ENCODE data around the gene ZNF593. TPM values are rescaled to one million over a fixed set of nuclear protein-coding genes. Genes with fewer than 3 reads are reported as not detected.
A peak's percentile ranks its signal among the peaks of the same experiment; 100 is the strongest.

Gene ZNF593
- total and polyA plus RNA-seq, 9 of the 15 experiments (the other 6 are each of a cell fraction or from before 2014, with no cell fraction given) = 9.8 to 334 (median 48.2) TPM

- no peak for TF ChIP-seq MBD1 (CRISPR knock-in tag; IDR thresholded peaks at IDR 0.05)
- no peak for TF ChIP-seq NFIX (CRISPR knock-in tag; IDR thresholded peaks at IDR 0.05; ENCODE audit: low read depth)
- TF ChIP-seq HNRNPL (IDR thresholded peaks at IDR 0.05; ENCODE audit: low read depth, low read length) = no peak
- peak; percentile 88 for TF ChIP-seq MTA2 (IDR thresholded peaks at IDR 0.05; ENCODE audit: low read depth)
- no peak for TF ChIP-seq ZNF507 (tag; conservative IDR thresholded peaks at IDR 0.05)
- peak; percentile 55; the same call in 1 of the 2 replicates for TF ChIP-seq ZNF436 (CRISPR knock-in tag; IDR thresholded peaks at IDR 0.05)
- no peak for TF ChIP-seq SMARCB1 (IDR thresholded peaks at IDR 0.05; ENCODE audit: insufficient read length, low read depth)
- TF ChIP-seq CCNT2 (IDR thresholded peaks at IDR 0.05; ENCODE audit: borderline replicate concordance, extremely low read depth, insufficient read length, low read depth, low read length) = peak; percentile 98
- TF ChIP-seq RBFOX2 (IDR thresholded peaks at IDR 0.05; ENCODE audit: low read depth, low read length) = peak; percentile 74
- TF ChIP-seq MTA1 (IDR thresholded peaks at IDR 0.05; ENCODE audit: borderline replicate concordance) = peak; percentile 78; the same call in 1 of the 2 replicates
- TF ChIP-seq TCF7L2 (IDR thresholded peaks at IDR 0.05; ENCODE audit: low read depth, low read length) = no peak
- TF ChIP-seq ZNF511 (CRISPR knock-in tag; IDR thresholded peaks at IDR 0.05) = no peak
- TF ChIP-seq, protein P1, sequence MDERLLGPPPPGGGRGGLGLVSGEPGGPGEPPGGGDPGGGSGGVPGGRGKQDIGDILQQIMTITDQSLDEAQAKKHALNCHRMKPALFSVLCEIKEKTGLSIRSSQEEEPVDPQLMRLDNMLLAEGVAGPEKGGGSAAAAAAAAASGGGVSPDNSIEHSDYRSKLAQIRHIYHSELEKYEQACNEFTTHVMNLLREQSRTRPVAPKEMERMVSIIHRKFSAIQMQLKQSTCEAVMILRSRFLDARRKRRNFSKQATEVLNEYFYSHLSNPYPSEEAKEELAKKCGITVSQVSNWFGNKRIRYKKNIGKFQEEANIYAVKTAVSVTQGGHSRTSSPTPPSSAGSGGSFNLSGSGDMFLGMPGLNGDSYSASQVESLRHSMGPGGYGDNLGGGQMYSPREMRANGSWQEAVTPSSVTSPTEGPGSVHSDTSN (CRISPR knock-in tag; IDR thresholded peaks at IDR 0.05; ENCODE audit: low read depth) = no peak
- TF ChIP-seq, protein P1 (tag; conservative IDR thresholded peaks at IDR 0.05; ENCODE audit: low read depth) = peak; percentile 96
- no peak for TF ChIP-seq HOMEZ (CRISPR knock-in tag; IDR thresholded peaks at IDR 0.05)
- no peak for TF ChIP-seq RFX7 (CRISPR knock-in tag; IDR thresholded peaks at IDR 0.05)
- TF ChIP-seq, protein P2, sequence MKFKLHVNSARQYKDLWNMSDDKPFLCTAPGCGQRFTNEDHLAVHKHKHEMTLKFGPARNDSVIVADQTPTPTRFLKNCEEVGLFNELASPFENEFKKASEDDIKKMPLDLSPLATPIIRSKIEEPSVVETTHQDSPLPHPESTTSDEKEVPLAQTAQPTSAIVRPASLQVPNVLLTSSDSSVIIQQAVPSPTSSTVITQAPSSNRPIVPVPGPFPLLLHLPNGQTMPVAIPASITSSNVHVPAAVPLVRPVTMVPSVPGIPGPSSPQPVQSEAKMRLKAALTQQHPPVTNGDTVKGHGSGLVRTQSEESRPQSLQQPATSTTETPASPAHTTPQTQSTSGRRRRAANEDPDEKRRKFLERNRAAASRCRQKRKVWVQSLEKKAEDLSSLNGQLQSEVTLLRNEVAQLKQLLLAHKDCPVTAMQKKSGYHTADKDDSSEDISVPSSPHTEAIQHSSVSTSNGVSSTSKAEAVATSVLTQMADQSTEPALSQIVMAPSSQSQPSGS (CRISPR knock-in tag; IDR thresholded peaks at IDR 0.05) = no peak
- TF ChIP-seq HSF4 (CRISPR knock-in tag; IDR thresholded peaks at IDR 0.05; ENCODE audit: borderline replicate concordance) = peak; percentile 11; the same call in 1 of the 2 replicates
- peak; percentile 92 for TF ChIP-seq KDM1A (IDR thresholded peaks at IDR 0.05)
- peak in 1 of 2 experiments; percentile 97; a peak in 3 of 4 replicates for TF ChIP-seq TBL1XR1 (IDR thresholded peaks at IDR 0.05; ENCODE audit: low read length in 2 of 2)
Observed at GRCh38 chr1:26126321-26127084, 43.2 kb upstream of the ZNF593 start (continued).
